Measurements from ENCODE around the gene IL18BP. TPM values are rescaled to one million over a fixed set of nuclear protein-coding genes. Genes with fewer than 3 reads are reported as not detected.

The IL18BP gene
- total and polyA plus RNA-seq, 2 experiments from 2014 or later = 2.2 to 2.8 TPM

DNA sequence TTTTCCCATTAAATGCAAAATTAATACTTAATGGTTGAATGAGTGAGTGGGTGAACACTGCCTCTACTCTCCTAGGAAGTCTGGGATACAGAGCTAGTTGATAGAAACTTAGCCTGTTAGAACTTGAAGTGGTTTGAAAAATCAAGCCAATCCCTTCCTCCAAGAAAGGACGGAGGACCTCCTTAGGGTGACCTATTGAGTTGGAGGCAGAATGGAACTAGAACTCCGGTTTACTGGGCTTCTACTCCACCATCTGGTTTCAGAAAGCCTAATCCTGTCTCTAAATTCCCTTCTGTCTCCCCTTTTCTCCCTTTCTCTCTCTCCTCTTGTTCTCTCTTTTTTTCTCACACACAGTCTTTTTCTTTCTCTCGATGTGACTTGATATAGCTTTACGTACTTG lies 19.6 kb upstream of the IL18BP start:
- no peaks in the 10 kb centered on the region for H4K20me1 ChIP-seq (ENCODE audit: insufficient read depth, poor library complexity, severe bottlenecking)
- 96% methylated on average over 4 of the region's 4 CpGs for WGBS (ENCODE audit: low lambda C conversion rate, missing lambda C conversion rate)
- DNase-seq (ENCODE audit: low spot score) = no peak
- no peaks in the 10 kb centered on the region for H3K4me1 ChIP-seq (ENCODE audit: insufficient read depth)
- no peak overlapping the region for H3K4me3 ChIP-seq
- H3K27me3 ChIP-seq = no peaks in the 10 kb centered on the region
- H3K36me3 ChIP-seq (replicated peaks; ENCODE audit: insufficient read depth, low read depth) = peaks cover 5% of the 10 kb centered on the region
- no peak overlapping the region for H2AFZ ChIP-seq
- H3K9me2 ChIP-seq (replicated peaks; ENCODE audit: insufficient read depth) = no peaks in the 10 kb centered on the region
- no peak overlapping the region for H3K4me2 ChIP-seq
- TF ChIP-seq EZH2 (IDR thresholded peaks at IDR 0.05; ENCODE audit: borderline replicate concordance) = no peak
- TF ChIP-seq, protein P1, sequence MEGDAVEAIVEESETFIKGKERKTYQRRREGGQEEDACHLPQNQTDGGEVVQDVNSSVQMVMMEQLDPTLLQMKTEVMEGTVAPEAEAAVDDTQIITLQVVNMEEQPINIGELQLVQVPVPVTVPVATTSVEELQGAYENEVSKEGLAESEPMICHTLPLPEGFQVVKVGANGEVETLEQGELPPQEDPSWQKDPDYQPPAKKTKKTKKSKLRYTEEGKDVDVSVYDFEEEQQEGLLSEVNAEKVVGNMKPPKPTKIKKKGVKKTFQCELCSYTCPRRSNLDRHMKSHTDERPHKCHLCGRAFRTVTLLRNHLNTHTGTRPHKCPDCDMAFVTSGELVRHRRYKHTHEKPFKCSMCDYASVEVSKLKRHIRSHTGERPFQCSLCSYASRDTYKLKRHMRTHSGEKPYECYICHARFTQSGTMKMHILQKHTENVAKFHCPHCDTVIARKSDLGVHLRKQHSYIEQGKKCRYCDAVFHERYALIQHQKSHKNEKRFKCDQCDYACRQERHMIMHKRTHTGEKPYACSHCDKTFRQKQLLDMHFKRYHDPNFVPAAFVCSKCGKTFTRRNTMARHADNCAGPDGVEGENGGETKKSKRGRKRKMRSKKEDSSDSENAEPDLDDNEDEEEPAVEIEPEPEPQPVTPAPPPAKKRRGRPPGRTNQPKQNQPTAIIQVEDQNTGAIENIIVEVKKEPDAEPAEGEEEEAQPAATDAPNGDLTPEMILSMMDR (IDR thresholded peaks at IDR 0.05; ENCODE audit: poor library complexity) = no peak
- TF ChIP-seq EZH2phosphoT487 (IDR thresholded peaks at IDR 0.05; ENCODE audit: low read depth, severe bottlenecking, unreplicated experiment) = no peak
- no peak overlapping the region for H3K27ac ChIP-seq
- peaks cover 8% of the 10 kb centered on the region for H3K79me2 ChIP-seq
- no peaks in the 10 kb centered on the region for H3K9me3 ChIP-seq (ENCODE audit: low read depth)

DNA sequence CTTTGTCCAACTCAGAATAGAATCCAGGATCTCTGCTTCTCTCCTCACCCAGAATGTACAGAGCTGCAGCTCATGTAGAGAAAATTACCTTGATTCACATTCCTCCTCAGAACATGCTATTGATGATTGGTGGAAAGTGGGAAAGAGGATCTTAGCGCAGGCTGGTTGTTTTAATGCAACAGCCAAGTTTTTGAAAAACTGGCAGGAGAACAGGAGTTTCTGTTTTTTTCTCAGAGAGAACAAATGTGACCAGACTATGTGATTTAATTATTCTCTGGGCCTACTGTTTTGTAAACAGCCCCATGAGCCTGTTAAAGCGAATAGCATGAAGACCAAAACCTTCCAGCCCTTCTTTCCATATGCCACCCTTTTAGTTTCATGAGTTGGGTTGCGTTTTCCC lies 19.1 kb upstream of the IL18BP start:
- H3K9me3 ChIP-seq (ENCODE audit: low read depth) = no peaks in the 10 kb centered on the region
- no peak for DNase-seq (ENCODE audit: low spot score)
- H3K27me3 ChIP-seq = no peaks in the 10 kb centered on the region
- TF ChIP-seq EZH2 (IDR thresholded peaks at IDR 0.05; ENCODE audit: borderline replicate concordance) = no peak
- TF ChIP-seq, protein P1 (IDR thresholded peaks at IDR 0.05; ENCODE audit: poor library complexity) = no peak
- no peak for TF ChIP-seq EZH2phosphoT487 (IDR thresholded peaks at IDR 0.05; ENCODE audit: low read depth, severe bottlenecking, unreplicated experiment)
- WGBS (ENCODE audit: low lambda C conversion rate, missing lambda C conversion rate) = 95% methylated on average over 3 of the region's 3 CpGs
- no peak overlapping the region for H3K4me3 ChIP-seq
- H3K9me2 ChIP-seq (replicated peaks; ENCODE audit: insufficient read depth) = no peaks in the 10 kb centered on the region
- H2AFZ ChIP-seq = no peak overlapping the region
- no peak overlapping the region for H3K27ac ChIP-seq
- no peaks in the 10 kb centered on the region for H4K20me1 ChIP-seq (ENCODE audit: insufficient read depth, poor library complexity, severe bottlenecking)
- H3K36me3 ChIP-seq (replicated peaks; ENCODE audit: insufficient read depth, low read depth) = peaks cover 5% of the 10 kb centered on the region
- peaks cover 8% of the 10 kb centered on the region for H3K79me2 ChIP-seq
- no peaks in the 10 kb centered on the region for H3K4me1 ChIP-seq (ENCODE audit: insufficient read depth)
- H3K4me2 ChIP-seq = no peak overlapping the region

DNA sequence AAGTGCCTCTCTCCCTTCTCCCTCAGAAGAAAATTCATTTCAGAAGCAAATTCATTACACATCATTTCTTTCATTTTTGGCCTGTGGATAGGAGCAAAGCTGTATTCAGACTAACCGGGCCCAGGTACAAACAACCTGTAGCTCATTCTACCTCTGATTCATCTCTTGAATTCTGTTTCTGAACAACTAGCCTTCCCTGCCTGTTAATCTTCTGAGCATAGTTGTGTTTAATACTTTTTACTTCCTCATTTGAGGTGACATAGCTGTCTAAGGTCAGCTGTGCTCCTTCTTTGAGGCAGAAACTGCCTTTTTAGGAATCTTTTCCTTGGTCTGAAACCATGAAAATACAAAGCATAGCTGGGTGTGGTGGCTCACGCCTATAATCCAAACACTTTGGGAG lies 12.6 kb upstream of the IL18BP start:
- 89% methylated on average over 2 of the region's 2 CpGs for WGBS (ENCODE audit: low lambda C conversion rate, missing lambda C conversion rate)
- no peaks in the 10 kb centered on the region for H3K9me3 ChIP-seq (ENCODE audit: low read depth)
- no peak overlapping the region for H3K4me2 ChIP-seq
- no peaks in the 10 kb centered on the region for H3K4me1 ChIP-seq (ENCODE audit: insufficient read depth)
- H3K27ac ChIP-seq = no peak overlapping the region
- no peaks in the 10 kb centered on the region for H4K20me1 ChIP-seq (ENCODE audit: insufficient read depth, poor library complexity, severe bottlenecking)
- no peak overlapping the region for H2AFZ ChIP-seq
- no peaks in the 10 kb centered on the region for H3K9me2 ChIP-seq (replicated peaks; ENCODE audit: insufficient read depth)
- H3K4me3 ChIP-seq = no peak overlapping the region
- no peak for DNase-seq (ENCODE audit: low spot score)
- no peaks in the 10 kb centered on the region for H3K79me2 ChIP-seq
- H3K27me3 ChIP-seq = no peaks in the 10 kb centered on the region
- TF ChIP-seq EZH2phosphoT487 (IDR thresholded peaks at IDR 0.05; ENCODE audit: low read depth, severe bottlenecking, unreplicated experiment) (no peak), EZH2 (IDR thresholded peaks at IDR 0.05; ENCODE audit: borderline replicate concordance) (no peak)
- TF ChIP-seq, protein P1 (IDR thresholded peaks at IDR 0.05; ENCODE audit: poor library complexity) = no peak
- no peaks in the 10 kb centered on the region for H3K36me3 ChIP-seq (replicated peaks; ENCODE audit: insufficient read depth, low read depth)

DNA sequence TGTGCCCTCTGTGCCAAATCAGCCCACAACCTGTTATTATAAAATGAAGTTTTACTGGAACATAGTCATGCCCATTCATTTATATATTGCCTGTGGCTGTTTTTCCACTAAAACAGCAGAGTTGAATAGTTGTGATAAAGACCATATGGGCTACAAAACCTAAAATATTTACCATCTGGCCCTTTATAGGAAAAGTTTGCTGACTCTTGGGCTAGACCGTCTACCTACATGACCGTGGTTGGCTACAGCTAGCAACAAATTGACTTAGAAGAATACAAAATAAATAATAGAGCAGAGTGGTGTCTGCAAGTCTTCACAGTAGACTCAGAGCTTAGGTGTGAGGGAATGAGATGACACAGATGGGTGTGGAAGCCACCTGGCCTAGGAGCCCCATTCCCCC lies 11.2 kb upstream of the IL18BP start:
- no peak overlapping the region for H3K4me2 ChIP-seq
- WGBS (ENCODE audit: low lambda C conversion rate, missing lambda C conversion rate) = 29% methylated on average over 2 of the region's 2 CpGs
- no peaks in the 10 kb centered on the region for H3K79me2 ChIP-seq
- TF ChIP-seq EZH2 (IDR thresholded peaks at IDR 0.05; ENCODE audit: borderline replicate concordance) (no peak), EZH2phosphoT487 (IDR thresholded peaks at IDR 0.05; ENCODE audit: low read depth, severe bottlenecking, unreplicated experiment) (no peak)
- TF ChIP-seq, protein P1 (IDR thresholded peaks at IDR 0.05; ENCODE audit: poor library complexity) = no peak
- H3K27me3 ChIP-seq = no peaks in the 10 kb centered on the region
- DNase-seq (ENCODE audit: low spot score) = no peak
- no peaks in the 10 kb centered on the region for H3K4me1 ChIP-seq (ENCODE audit: insufficient read depth)
- H3K4me3 ChIP-seq = no peak overlapping the region
- no peaks in the 10 kb centered on the region for H3K9me2 ChIP-seq (replicated peaks; ENCODE audit: insufficient read depth)
- H2AFZ ChIP-seq = no peak overlapping the region
- no peaks in the 10 kb centered on the region for H3K36me3 ChIP-seq (replicated peaks; ENCODE audit: insufficient read depth, low read depth)
- no peaks in the 10 kb centered on the region for H4K20me1 ChIP-seq (ENCODE audit: insufficient read depth, poor library complexity, severe bottlenecking)
- peak overlapping the region; percentile 5 for H3K27ac ChIP-seq
- no peaks in the 10 kb centered on the region for H3K9me3 ChIP-seq (ENCODE audit: low read depth)

Measured in hepatocyte (in vitro differentiated cells).